Measurements from ENCODE around the gene MACO1.

The MACO1 gene

DNA sequence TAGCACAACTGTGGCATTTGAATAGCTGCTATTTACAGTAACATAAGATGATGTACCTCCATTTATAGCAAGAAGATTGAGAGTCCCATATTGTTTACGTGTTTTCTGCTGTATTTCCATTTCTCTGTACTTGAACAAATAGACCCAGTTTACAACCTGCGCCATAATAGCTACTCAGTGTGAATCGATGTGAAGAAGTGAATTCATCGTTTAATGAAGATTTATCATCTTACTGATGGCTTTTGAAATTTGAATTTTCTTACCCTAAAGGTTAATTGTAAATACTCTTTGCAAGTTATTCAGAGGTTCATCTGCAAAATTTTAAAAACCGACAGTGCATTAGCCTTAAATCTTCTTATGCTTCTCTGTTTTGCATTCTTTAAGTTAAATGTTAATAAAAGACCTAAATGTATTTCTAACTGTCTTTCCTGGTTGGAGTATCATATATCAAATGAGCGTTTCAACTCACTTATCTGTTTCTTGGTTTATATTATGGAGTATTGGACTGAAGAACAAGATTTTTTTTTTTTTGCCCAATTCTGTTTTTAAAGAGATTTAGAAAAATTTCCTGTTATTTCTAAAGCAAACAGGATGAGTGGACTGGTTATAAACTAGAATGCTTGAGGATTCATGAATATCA, 2.2 kb downstream of the MACO1 start:
- ChIA-PET POLR2A (no interaction called here), CTCF (interaction anchor here (2.3 kb wide), 1 partner anchor 87 kb away, joined by 8 read pairs; no protein-coding TSS in a partner anchor)
- H3K4me3 ChIP-seq (ENCODE audit: low read depth, low read length), result no peak overlapping the region
- TF ChIP-seq, protein P1, sequence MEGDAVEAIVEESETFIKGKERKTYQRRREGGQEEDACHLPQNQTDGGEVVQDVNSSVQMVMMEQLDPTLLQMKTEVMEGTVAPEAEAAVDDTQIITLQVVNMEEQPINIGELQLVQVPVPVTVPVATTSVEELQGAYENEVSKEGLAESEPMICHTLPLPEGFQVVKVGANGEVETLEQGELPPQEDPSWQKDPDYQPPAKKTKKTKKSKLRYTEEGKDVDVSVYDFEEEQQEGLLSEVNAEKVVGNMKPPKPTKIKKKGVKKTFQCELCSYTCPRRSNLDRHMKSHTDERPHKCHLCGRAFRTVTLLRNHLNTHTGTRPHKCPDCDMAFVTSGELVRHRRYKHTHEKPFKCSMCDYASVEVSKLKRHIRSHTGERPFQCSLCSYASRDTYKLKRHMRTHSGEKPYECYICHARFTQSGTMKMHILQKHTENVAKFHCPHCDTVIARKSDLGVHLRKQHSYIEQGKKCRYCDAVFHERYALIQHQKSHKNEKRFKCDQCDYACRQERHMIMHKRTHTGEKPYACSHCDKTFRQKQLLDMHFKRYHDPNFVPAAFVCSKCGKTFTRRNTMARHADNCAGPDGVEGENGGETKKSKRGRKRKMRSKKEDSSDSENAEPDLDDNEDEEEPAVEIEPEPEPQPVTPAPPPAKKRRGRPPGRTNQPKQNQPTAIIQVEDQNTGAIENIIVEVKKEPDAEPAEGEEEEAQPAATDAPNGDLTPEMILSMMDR (IDR thresholded peaks at IDR 0.05; ENCODE audit: insufficient read depth, low read length, missing control alignments), result no peak
- DNase-seq (ENCODE audit: low read depth, low spot score), result no peak

DNA sequence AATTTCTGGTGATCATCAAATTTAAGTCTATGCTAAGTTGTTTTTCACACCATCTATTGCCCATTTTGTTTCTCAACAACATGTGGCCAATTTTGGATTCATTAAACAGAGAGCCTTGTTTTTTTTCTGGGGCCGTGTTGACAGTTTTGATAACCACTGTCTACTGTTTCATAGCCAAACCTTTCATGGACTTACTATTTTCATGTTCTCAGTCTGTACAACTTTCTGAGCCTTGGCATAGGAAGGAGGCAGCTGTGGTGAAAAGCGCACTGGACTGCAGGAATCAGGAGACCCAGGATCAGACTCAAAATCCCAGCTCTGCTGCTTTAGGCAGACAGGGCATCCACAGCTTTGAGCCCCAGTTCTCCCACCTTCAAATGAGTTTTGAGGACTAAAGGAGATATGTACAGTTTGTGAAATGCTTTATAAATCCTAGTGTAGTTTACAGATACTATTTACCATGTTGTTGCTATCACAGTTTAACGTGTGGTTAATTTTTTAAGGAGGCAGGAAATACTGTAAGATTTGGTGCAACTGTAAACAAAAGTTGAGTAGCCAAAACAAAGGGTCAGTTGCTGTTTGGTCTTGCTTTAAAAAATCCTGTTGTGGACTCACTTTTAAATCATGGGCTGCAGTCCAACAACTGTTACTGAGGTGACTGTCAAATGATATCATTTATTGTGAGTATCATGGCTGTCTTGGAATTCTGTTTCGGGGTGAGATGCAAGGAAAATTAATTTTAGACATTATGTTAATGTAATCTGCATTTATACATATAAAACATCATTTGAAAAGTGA, 2.9 kb downstream of the MACO1 start:
- POLR2A ChIA-PET, result no interaction called here

GRCh38 chr1:25435397-25436108, 4.9 kb downstream of the MACO1 start:
- no peak overlapping the region for H3K4me3 ChIP-seq (ENCODE audit: low read depth, low read length)
- no peak for DNase-seq (ENCODE audit: low read depth, low spot score)
- ChIA-PET CTCF (interaction anchor here (0.7 to 2.0 kb wide), 2 partner anchors 85 to 376 kb away, joined by 3 to 9 read pairs; no protein-coding TSS in a partner anchor), POLR2A (interaction anchor here (1.5 kb wide), 1 partner anchor 188 kb away, joined by 3 read pairs; the partner anchor contains the start of gene RSRP1)
- TF ChIP-seq, protein P1 (IDR thresholded peaks at IDR 0.05; ENCODE audit: insufficient read depth, low read length, missing control alignments), result no peak

More for the DNA sequence above, 2.9 kb downstream of the MACO1 start:
- DNase-seq (ENCODE audit: low read depth, low spot score), result no peak
- TF ChIP-seq, protein P1 (IDR thresholded peaks at IDR 0.05; ENCODE audit: insufficient read depth, low read length, missing control alignments), result no peak
- CTCF ChIA-PET, result no interaction called here
- no peak overlapping the region for H3K4me3 ChIP-seq (ENCODE audit: low read depth, low read length)

DNA sequence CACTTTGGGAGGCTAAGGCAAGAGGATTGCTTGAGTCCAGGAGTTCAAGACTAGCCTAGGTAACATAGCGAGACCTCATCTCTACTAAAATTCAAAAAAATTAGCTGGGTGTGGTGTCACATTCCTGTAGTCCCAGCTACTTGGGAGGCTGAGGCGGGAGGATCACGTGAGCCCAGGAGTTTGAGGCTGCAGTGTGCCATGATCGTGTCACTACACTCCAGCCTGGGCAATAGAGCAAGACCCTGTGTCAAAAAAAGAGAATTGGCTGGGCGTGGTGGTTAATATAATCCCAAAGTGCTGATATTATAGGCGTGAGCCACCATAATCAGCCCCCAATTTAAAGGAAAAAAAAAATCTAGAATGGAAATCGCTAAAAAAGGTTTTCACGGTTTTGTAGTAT, 7.0 kb downstream of the MACO1 start:
- POLR2A ChIA-PET, result no interaction called here
- DNase-seq (ENCODE audit: low read depth, low spot score), result no peak
- TF ChIP-seq, protein P1 (IDR thresholded peaks at IDR 0.05; ENCODE audit: insufficient read depth, low read length, missing control alignments), result no peak
- no peak overlapping the region for H3K4me3 ChIP-seq (ENCODE audit: low read depth, low read length)
- CTCF ChIA-PET, result interaction anchor here (1.1 to 2.0 kb wide), 2 partner anchors 17 to 83 kb away, joined by 3 to 9 read pairs; no protein-coding TSS in a partner anchor

DNA sequence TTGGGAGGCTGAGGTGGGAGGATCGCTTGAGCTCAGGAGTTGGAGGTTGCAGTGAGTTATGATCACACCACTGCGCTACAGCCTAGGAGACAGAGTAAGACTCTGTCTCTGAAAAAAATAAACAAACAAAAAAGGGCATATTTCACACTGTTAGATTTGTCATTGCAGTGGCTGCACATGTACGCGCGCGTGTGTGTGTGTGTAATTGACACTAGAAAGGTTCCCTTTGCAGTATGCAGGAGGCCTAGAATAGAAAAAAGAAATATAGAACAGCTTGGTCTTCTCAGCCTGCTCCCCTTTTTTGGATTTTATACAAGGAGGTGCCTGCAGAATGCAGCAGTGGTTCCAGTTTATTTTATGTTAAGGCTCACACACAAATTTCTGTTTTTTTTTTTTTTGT, 8.6 kb downstream of the MACO1 start:
- TF ChIP-seq, protein P1 (IDR thresholded peaks at IDR 0.05; ENCODE audit: insufficient read depth, low read length, missing control alignments), result no peak
- no peak overlapping the region for H3K4me3 ChIP-seq (ENCODE audit: low read depth, low read length)
- no peak for DNase-seq (ENCODE audit: low read depth, low spot score)
- ChIA-PET POLR2A (no interaction called here), CTCF (no interaction called here)

Data from AG04449 (cell line).